ENCODE data around the gene SNX30.

The SNX30 gene

GRCh38 chr9:112784020-112784785 lies 33.6 kb downstream of the SNX30 start:
- peak; percentile 59 for DNase-seq

- DNase-seq = no peak
These were observed 35.4 kb downstream of the SNX30 start for GRCh38 chr9:112785986-112786385.

GRCh38 chr9:112786829-112787520 lies 36.4 kb downstream of the SNX30 start:
- DNase-seq = no peak

- no peak for DNase-seq
These were observed 37.4 kb downstream of the SNX30 start for GRCh38 chr9:112787978-112788377.

- DNase-seq = no peak
These were observed 38.9 kb downstream of the SNX30 start for GRCh38 chr9:112789473-112789872.

- DNase-seq = no peak
These were observed 39.6 kb downstream of the SNX30 start for GRCh38 chr9:112789891-112790774.

- DNase-seq = no peak
These were observed 42.1 kb downstream of the SNX30 start for GRCh38 chr9:112792670-112793069.

GRCh38 chr9:112793213-112793810 lies 42.8 kb downstream of the SNX30 start:
- no peak for DNase-seq

- DNase-seq = no peak
These were observed 44.2 kb downstream of the SNX30 start for GRCh38 chr9:112794731-112795130.

- no peak for DNase-seq
These were observed 45.4 kb downstream of the SNX30 start for GRCh38 chr9:112795921-112796320.

GRCh38 chr9:112796485-112796884 lies 45.9 kb downstream of the SNX30 start:
- DNase-seq = no peak

GRCh38 chr9:112809351-112809848 lies 58.8 kb downstream of the SNX30 start:
- DNase-seq = no peak

- no peak for DNase-seq
These were observed 59.3 kb downstream of the SNX30 start for GRCh38 chr9:112809906-112810305.

GRCh38 chr9:112810696-112811490 lies 60.3 kb downstream of the SNX30 start:
- no peak for DNase-seq

GRCh38 chr9:112811518-112811917 lies 61.0 kb downstream of the SNX30 start:
- no peak for DNase-seq

GRCh38 chr9:112815868-112816267 lies 65.3 kb downstream of the SNX30 start:
- DNase-seq = no peak

GRCh38 chr9:112817860-112818203 lies 67.3 kb downstream of the SNX30 start:
- no peak for DNase-seq

- DNase-seq = peak; percentile 74
These were observed 69.3 kb downstream of the SNX30 start for GRCh38 chr9:112819635-112820496.

- DNase-seq = no peak
These were observed 70.3 kb downstream of the SNX30 start for GRCh38 chr9:112820881-112821280.

- no peak for DNase-seq
These were observed 72.1 kb downstream of the SNX30 start for GRCh38 chr9:112822618-112823017.

GRCh38 chr9:112823257-112823656 lies 72.7 kb downstream of the SNX30 start:
- DNase-seq = no peak
